Measurements from ENCODE around the gene NELFCD.
"Not testable (repeated sequence)": the region's sequence is repeated elsewhere in the genome, so short reads cannot be mapped to it uniquely, and the experiment has no call there.

NELFCD gene

GRCh38 chr20:59006864-59007664, 26.0 kb downstream of the NELFCD start, which contains the start of gene CTSZ:
Gene CTSZ, minus strand, starts transcription at chr20:59007254. Its CDS starts 126 bp downstream, at chr20:59007128.
- peak within 1 kb of the TSS; percentile 75 for H3K27ac Mint-ChIP-seq
- H3K36me3 Mint-ChIP-seq (ENCODE audit: low read depth): peaks cover 5% of the 10 kb centered on the region
- peak within 1 kb of the TSS; percentile 76 for H3K4me3 Mint-ChIP-seq
- H3K4me1 Mint-ChIP-seq (ENCODE audit: low read depth): peaks cover 40% of the 10 kb centered on the region
- no peaks in the 10 kb centered on the region for H3K9me3 Mint-ChIP-seq
- H3K27me3 Mint-ChIP-seq: no peaks in the 10 kb centered on the region

DNA sequence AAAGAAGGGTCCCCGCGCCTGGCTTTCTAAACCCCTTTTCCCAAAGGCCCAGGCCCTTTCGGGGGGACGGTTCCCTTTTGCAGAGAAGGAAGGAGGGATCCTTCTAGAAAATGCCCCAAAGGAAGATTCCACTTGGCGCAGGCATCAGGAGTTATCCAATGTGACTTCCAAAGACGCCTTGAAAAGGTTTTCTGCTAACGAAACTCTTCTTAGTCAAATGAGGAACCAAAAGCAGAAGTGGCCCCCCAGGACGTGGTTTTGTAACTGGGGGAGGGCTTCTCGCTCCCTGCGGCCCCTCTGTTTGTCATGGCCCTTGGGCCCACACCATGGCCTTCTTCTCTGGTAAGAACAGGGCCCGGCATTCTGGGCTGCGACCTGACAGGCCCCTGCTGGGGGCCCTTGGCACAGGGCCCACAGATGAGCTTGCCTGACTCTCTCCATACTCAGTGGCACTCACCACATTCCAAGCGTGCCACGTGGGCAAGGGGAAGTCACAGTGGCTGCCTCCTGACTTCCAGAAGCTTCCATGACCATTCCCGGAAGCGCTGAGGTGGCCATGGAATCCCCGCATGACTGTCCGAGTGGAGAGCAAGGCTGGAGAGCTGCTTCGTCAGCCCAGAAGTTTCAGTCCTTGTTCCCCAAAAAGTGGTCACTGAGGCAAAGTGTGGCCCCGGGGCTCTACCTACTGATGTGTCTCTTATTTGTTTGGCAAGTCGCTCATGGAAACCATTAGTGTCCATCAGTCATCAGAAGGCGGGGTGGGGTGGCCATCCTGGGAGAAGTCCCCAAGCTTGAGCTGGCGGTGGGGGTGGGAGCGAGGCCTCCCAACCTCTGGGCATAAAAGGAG, 26.8 kb downstream of the NELFCD start:
- peak overlapping the region; percentile 75 for H3K27ac Mint-ChIP-seq
- no peaks in the 10 kb centered on the region for H3K27me3 Mint-ChIP-seq
- peaks cover 5% of the 10 kb centered on the region for H3K36me3 Mint-ChIP-seq (ENCODE audit: low read depth)
- no peaks in the 10 kb centered on the region for H3K9me3 Mint-ChIP-seq
- peak overlapping the region; percentile 76 for H3K4me3 Mint-ChIP-seq
- H3K4me1 Mint-ChIP-seq (ENCODE audit: low read depth): peaks cover 40% of the 10 kb centered on the region

DNA sequence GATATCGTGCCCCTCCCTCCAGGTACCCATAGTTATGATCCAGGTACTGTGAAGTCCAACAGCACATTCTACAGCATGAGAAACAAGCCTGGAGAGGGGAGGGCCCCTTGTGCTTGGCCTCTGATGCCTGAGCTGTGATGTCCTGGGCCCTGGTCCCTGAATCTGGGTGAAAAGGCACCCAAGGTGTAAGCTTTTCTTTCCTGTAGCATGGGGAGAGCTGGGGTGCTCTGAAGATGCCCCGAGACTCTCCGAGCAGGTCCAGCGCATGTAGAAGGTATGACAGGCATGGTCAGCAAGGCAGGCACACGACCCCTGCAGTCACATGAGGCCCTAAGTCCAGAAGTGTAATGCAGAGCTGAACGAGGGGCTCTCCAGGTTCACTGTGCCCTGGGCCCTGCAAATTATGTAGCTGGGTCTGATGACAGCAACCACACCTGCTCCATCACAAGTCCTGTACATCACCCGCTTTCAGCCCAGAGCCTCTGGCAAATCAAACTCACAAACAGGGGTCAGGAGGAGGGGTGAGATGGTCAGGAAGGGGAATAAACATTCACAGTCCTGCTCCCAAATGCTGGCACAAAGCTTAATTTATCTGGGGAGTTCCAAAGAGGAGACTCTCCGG, 27.8 kb downstream of the NELFCD start:
- Mint-ChIP-seq H3K9me3 (no peaks in the 10 kb centered on the region), H3K27me3 (no peaks in the 10 kb centered on the region), H3K27ac (no peak overlapping the region), H3K4me1 (ENCODE audit: low read depth) (peaks cover 38% of the 10 kb centered on the region), H3K36me3 (ENCODE audit: low read depth) (peaks cover 3% of the 10 kb centered on the region), H3K4me3 (no peak overlapping the region)

- H3K4me1 Mint-ChIP-seq (ENCODE audit: low read depth): peaks cover 34% of the 10 kb centered on the region
- no peak overlapping the region for H3K27ac Mint-ChIP-seq
Observed at GRCh38 chr20:59010321-59010994, 29.4 kb downstream of the NELFCD start.

GRCh38 chr20:59010995-59011873, 30.2 kb downstream of the NELFCD start:
- no peak overlapping the region for H3K4me3 Mint-ChIP-seq
- no peaks in the 10 kb centered on the region for H3K27me3 Mint-ChIP-seq
- no peaks in the 10 kb centered on the region for H3K36me3 Mint-ChIP-seq (ENCODE audit: low read depth)
- no peaks in the 10 kb centered on the region for H3K9me3 Mint-ChIP-seq
- peaks cover 32% of the 10 kb centered on the region for H3K4me1 Mint-ChIP-seq (ENCODE audit: low read depth)
- no peak overlapping the region for H3K27ac Mint-ChIP-seq

More at GRCh38 chr20:59010321-59010994, 29.4 kb downstream of the NELFCD start:
- H3K36me3 Mint-ChIP-seq (ENCODE audit: low read depth): no peaks in the 10 kb centered on the region
- no peak overlapping the region for H3K4me3 Mint-ChIP-seq
- no peaks in the 10 kb centered on the region for H3K9me3 Mint-ChIP-seq
- no peaks in the 10 kb centered on the region for H3K27me3 Mint-ChIP-seq

- peaks cover 38% of the 10 kb centered on the region for H3K4me1 Mint-ChIP-seq (ENCODE audit: low read depth)
- not testable (repeated sequence) for H3K4me3 Mint-ChIP-seq; H3K27ac Mint-ChIP-seq; H3K27me3 Mint-ChIP-seq; H3K36me3 Mint-ChIP-seq (ENCODE audit: low read depth); H3K9me3 Mint-ChIP-seq
Observed at GRCh38 chr20:59011874-59012157, 30.8 kb downstream of the NELFCD start.

DNA sequence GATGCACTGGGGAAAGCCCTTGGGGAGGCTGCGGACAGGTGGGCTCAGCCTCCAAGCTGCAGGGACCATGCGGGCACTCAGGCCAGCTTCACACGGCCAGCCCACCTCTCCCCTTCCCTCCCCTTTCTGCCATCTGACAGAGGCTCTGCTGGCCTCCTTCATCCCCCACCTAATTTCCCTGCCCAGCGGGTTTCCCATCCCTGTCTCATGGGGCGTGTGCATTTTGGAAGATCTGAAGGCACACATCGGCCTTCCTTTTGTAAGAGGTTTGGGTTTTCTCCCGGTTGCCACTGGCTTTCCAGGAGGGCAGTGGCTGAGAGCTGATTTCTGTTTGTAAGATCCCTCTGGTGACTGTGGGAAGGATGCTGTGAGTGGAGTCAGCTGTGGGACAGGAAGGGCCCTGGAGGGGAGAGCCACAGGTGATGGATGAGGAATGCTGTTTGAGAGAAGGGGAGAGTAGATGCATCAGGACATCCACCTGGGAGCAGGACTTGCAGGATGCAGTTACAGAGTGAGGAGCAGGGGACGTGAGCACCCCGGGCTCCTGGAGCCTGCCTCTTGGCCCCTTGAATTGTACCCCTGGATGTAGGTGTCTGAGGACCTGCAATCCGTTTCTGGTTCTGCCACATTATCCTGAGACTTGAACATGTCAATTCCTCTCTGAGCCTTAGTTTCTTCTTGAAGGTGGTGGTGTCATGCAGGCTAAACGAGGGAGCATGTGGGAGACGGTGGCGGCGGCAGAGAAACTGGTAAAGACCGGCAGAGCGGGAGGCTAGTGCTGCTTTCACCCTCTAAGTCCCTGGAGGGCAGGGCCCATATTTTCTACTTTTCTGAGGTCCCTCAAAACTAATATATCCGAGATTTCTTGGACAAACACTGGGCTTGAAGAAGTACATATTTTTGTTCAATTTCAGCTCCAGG, 32.2 kb downstream of the NELFCD start:
- no peaks in the 10 kb centered on the region for H3K36me3 Mint-ChIP-seq (ENCODE audit: low read depth)
- no peak overlapping the region for H3K4me3 Mint-ChIP-seq
- H3K27ac Mint-ChIP-seq: no peak overlapping the region
- no peaks in the 10 kb centered on the region for H3K9me3 Mint-ChIP-seq
- no peaks in the 10 kb centered on the region for H3K27me3 Mint-ChIP-seq
- H3K4me1 Mint-ChIP-seq (ENCODE audit: low read depth): peaks cover 45% of the 10 kb centered on the region

DNA sequence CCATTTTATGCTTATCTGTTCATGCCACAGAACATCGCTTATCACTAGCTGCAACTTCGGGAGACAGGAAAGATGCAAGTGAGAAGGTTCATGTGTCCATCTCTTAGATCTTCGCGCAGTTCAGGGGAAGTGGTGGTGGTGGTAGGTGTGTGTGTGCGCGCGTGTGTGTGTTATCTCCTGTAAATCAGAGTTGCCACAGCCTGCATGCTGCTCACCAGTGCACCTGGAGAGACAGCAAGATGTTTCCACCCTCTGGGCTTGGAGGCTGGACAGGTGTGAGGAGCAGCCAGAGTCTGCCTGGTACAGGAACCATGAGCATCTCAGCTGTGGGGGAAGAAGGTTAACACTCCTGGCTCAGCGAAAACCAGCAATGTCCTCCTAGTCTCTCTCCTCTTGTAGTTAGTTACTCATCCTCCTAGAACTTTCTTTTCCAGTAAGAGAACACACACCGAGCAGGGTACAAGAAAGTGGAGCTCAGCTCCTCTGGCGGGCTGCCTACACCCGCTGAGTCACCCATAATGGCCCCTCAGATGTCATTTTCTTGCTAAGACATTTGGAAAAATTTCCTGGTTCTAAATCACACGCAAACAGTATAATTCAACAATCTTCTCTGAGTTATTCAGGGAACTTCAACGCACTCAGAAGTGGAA, 33.0 kb downstream of the NELFCD start:
- Mint-ChIP-seq H3K27ac (no peak overlapping the region), H3K4me1 (ENCODE audit: low read depth) (peaks cover 45% of the 10 kb centered on the region), H3K36me3 (ENCODE audit: low read depth) (no peaks in the 10 kb centered on the region), H3K27me3 (no peaks in the 10 kb centered on the region), H3K4me3 (no peak overlapping the region), H3K9me3 (no peaks in the 10 kb centered on the region)

- peak overlapping the region; percentile 57 for H3K27ac Mint-ChIP-seq
- H3K4me1 Mint-ChIP-seq (ENCODE audit: low read depth): peaks cover 45% of the 10 kb centered on the region
- no peak overlapping the region for H3K4me3 Mint-ChIP-seq
- no peaks in the 10 kb centered on the region for H3K36me3 Mint-ChIP-seq (ENCODE audit: low read depth)
- H3K9me3 Mint-ChIP-seq: no peaks in the 10 kb centered on the region
- H3K27me3 Mint-ChIP-seq: no peaks in the 10 kb centered on the region
Observed at GRCh38 chr20:59014680-59015389, 33.8 kb downstream of the NELFCD start.

DNA sequence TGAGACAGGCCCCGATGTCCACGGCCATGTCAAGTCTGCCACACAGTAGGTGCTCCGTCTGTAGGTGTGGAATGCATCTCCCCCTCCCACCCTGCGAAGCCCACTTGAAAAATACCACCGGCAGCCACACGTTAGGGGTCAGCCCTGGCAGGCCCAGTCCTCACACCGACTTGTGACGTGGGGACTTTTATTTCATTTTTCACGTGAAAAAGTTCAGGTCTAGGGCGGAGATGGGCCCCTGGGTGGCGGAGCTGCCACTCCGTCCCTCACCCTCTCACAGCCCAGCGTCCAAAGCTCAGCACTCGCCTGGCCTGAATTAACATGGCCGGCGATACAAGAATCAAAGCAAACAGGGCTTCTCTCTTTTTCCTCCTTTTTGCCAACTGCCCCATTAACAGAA, 34.4 kb downstream of the NELFCD start:
- H3K36me3 Mint-ChIP-seq (ENCODE audit: low read depth): no peaks in the 10 kb centered on the region

GRCh38 chr20:59015812-59016711, 35.0 kb downstream of the NELFCD start:
- Mint-ChIP-seq H3K27ac (peak overlapping the region; percentile 72), H3K27me3 (no peaks in the 10 kb centered on the region), H3K36me3 (ENCODE audit: low read depth) (no peaks in the 10 kb centered on the region), H3K9me3 (no peaks in the 10 kb centered on the region), H3K4me1 (ENCODE audit: low read depth) (peaks cover 48% of the 10 kb centered on the region), H3K4me3 (peak overlapping the region; percentile 32)

More for the DNA sequence above, 34.4 kb downstream of the NELFCD start:
- H3K4me3 Mint-ChIP-seq: no peak overlapping the region
- peaks cover 45% of the 10 kb centered on the region for H3K4me1 Mint-ChIP-seq (ENCODE audit: low read depth)
- no peaks in the 10 kb centered on the region for H3K27me3 Mint-ChIP-seq
- H3K9me3 Mint-ChIP-seq: no peaks in the 10 kb centered on the region
- H3K27ac Mint-ChIP-seq: no peak overlapping the region

All from stimulated activated naive CD8-positive, alpha-beta T cell treated with anti-CD3 and anti-CD28 coated beads, Interleukin-15, Interleukin-2, amounts not matched to agents 100 ng/mL and 50 ng/mL, for 24 hours (primary cell).